ACC112 (cell line): ENCODE results near the gene ARHGAP45.

Experiments used
- H2AFZ ChIP-seq: fragments of 200-600 bp; sonication (generic); one replicate; pipeline ENCODE4 v1.6.0; 2017; ENCODE audit warnings: antibody characterized with exemption, low read length; ENCODE audit not compliant: unreplicated experiment
- H3K27ac ChIP-seq: fragments of 200-600 bp; sonication (generic); 2 replicates; pipeline ENCODE4 v1.5.1; 2014; ENCODE audit warnings: low read depth, mild to moderate bottlenecking, antibody characterized with exemption, low read length, moderate library complexity
- H3K27me3 ChIP-seq: fragments of 200-600 bp; sonication (generic); 2 replicates; pipeline ENCODE4 v1.6.1; 2014; ENCODE audit warnings: mild to moderate bottlenecking, antibody characterized with exemption, low read length, moderate library complexity, mixed read lengths; ENCODE audit not compliant: insufficient read depth
- H3K36me3 ChIP-seq: fragments of 200-600 bp; sonication (generic); 2 replicates; pipeline ENCODE4 v1.6.1; 2016; ENCODE audit warnings: mild to moderate bottlenecking, antibody characterized with exemption, low read length, moderate library complexity, mixed read lengths; ENCODE audit not compliant: insufficient read depth
- H3K4me1 ChIP-seq: fragments of 200-600 bp; sonication (generic); one replicate; pipeline ENCODE4 v1.6.1; 2016; ENCODE audit warnings: low read length, mixed read lengths; ENCODE audit not compliant: insufficient read depth, unreplicated experiment, control insufficient read depth
- H3K4me3 ChIP-seq: fragments of 200-600 bp; sonication (generic); 2 replicates; pipeline ENCODE4 v1.5.1; 2014; ENCODE audit warnings: mild to moderate bottlenecking, low read depth, low read length
- H3K79me2 ChIP-seq: fragments of 200-600 bp; sonication (generic); one replicate; pipeline ENCODE4 v1.6.0; 2016; ENCODE audit warnings: low read length; ENCODE audit not compliant: control insufficient read depth, unreplicated experiment, insufficient read depth

Gene ARHGAP45

GRCh38 chr19:1118999-1119398, 52.0 kb downstream of the ARHGAP45 start:
- Histone ChIP-seq H3K27ac (no peak overlapping the region), H3K79me2 (peaks cover 6% of the 10 kb centered on the region), H3K4me3 (no peak overlapping the region), H3K4me1 (no peaks in the 10 kb centered on the region), H3K36me3 (peaks cover 12% of the 10 kb centered on the region; the same call in 1 of the 2 replicates), H2AFZ (no peak overlapping the region), H3K27me3 (no peaks in the 10 kb centered on the region)

- no peaks in the 10 kb centered on the region for H3K4me1 ChIP-seq
- H3K27me3 ChIP-seq = no peaks in the 10 kb centered on the region
- peaks cover 9% of the 10 kb centered on the region for H3K79me2 ChIP-seq
- peaks cover 12% of the 10 kb centered on the region; the same call in 1 of the 2 replicates for H3K36me3 ChIP-seq
- no peak overlapping the region for H2AFZ ChIP-seq
- no peak overlapping the region for H3K4me3 ChIP-seq
- no peak overlapping the region for H3K27ac ChIP-seq
Measured at GRCh38 chr19:1119475-1120217, 52.7 kb downstream of the ARHGAP45 start.

DNA sequence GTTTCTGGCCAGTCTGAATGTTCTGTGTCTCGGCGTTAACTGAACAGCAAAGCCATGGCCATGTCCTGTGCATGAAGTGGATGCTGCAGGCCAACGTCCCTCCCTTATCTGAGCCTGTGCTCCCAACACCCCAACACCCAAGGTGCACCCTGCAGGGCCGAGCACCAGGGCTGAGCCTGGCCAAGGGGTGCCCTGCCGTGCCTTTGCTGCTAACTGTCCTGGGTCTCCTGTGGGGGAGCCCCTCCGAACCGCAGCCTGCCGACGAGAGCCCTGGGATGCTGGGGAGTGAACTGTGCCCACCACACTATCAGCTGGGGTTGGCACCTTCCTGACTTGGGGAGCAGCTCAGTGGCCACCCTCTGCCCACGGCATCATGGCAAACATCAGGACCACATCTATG, 54.4 kb downstream of the ARHGAP45 start:
- no peak overlapping the region for H3K27ac ChIP-seq
- H3K79me2 ChIP-seq = peaks cover 20% of the 10 kb centered on the region
- no peak overlapping the region for H3K4me3 ChIP-seq
- no peaks in the 10 kb centered on the region for H3K27me3 ChIP-seq
- peaks cover 7% of the 10 kb centered on the region for H3K4me1 ChIP-seq
- H3K36me3 ChIP-seq = peaks cover 12% of the 10 kb centered on the region; the same call in 1 of the 2 replicates
- no peak overlapping the region for H2AFZ ChIP-seq

DNA sequence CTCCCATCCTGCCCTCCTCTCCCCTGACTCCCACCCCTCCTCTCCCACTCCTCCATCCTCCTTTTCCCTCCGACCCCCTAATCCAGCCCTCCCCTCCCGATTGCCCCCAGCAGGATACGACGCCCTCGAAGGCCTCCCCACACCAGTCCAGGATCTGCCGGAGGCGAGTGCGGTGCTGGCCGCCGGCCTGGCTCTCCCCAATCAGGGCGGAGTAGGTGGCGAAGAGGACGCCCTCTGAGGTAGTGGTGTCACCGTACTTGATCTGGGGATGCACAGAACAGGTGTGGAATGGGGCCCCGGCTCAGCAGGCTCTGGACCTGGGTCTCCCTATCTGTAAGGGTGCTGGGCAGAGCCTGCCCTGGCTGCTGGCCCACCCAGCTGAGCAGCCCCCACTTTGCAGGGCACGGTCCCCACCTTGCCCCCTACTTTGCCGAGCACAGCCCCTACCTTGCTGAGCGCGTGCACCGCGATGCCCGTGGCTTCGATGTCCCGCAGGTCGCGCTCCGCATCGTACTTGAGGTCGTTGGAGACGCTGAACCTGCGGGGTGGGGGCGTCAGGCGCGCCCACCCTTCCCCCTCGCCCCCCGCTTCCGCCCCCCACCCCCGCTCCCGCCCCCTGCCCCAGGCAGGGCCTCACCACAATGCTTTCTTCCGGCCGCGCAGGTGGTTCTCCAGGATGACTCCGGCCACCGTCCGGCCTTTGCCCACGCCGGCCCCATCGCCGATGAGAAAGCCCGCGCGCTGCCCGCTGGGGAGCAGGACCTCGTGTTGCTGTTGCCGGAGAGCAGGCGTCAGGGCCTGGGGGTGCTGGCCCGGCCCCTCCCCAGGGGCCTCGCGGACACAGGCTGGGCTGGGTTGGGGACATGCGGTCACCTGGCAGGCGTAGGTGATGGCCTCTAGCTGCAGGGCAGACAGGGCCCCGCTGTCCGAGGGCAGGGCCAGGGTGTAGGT, 55.3 kb downstream of the ARHGAP45 start:
- Histone ChIP-seq H3K27me3 (no peaks in the 10 kb centered on the region), H3K79me2 (peaks cover 26% of the 10 kb centered on the region), H3K4me3 (no peak overlapping the region), H3K4me1 (peaks cover 15% of the 10 kb centered on the region), H3K27ac (no peak overlapping the region), H2AFZ (no peak overlapping the region), H3K36me3 (peaks cover 12% of the 10 kb centered on the region; the same call in 1 of the 2 replicates)

DNA sequence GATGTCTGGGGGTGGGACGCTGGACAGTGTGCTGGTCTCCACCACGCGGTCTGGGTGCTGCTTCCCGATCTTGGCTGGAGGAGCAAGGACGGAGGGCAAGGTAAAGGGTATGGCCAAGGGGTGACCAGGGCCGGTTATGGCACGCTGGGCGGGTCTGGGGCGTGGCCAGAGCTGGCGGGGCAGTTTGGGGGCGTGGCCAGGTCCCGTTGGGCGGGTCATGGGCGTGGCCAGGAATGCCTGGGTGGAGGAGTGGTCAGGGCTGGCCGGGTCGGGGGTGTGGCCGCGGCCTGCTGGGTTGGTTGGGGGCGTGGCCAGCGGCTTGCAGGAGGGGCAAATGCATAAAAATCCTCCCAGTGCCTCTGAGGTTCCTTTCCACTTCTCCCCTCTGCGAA, 56.0 kb downstream of the ARHGAP45 start:
- Histone ChIP-seq H3K4me3 (no peak overlapping the region), H3K36me3 (peaks cover 12% of the 10 kb centered on the region; the same call in 1 of the 2 replicates), H3K27me3 (no peaks in the 10 kb centered on the region), H2AFZ (no peak overlapping the region), H3K4me1 (peaks cover 19% of the 10 kb centered on the region), H3K27ac (no peak overlapping the region), H3K79me2 (peaks cover 32% of the 10 kb centered on the region)

DNA sequence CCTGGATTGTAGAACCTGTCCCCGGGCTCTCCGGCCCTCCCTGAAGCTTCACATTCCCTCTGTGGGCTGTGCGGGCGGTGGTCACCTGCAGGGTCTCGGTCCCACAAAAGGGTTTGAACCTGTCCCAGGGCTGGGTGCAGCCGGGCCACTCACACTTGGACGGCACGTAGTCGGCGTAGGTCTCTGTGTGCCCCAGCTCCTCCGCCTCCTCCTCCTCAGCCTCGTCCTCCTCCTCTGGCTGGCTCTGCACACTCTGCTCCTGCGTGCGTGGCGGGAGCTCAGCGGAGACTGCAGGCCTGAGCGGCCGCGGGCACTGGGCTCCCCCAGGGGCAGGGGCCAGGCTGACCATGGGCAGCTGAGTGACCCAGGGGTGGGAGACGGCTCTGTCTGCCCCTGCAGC, 56.4 kb downstream of the ARHGAP45 start:
- no peak overlapping the region for H3K27ac ChIP-seq
- H3K27me3 ChIP-seq = no peaks in the 10 kb centered on the region
- H3K4me1 ChIP-seq = peaks cover 22% of the 10 kb centered on the region
- H2AFZ ChIP-seq = no peak overlapping the region
- peaks cover 36% of the 10 kb centered on the region for H3K79me2 ChIP-seq
- peaks cover 12% of the 10 kb centered on the region; the same call in 1 of the 2 replicates for H3K36me3 ChIP-seq
- no peak overlapping the region for H3K4me3 ChIP-seq

DNA sequence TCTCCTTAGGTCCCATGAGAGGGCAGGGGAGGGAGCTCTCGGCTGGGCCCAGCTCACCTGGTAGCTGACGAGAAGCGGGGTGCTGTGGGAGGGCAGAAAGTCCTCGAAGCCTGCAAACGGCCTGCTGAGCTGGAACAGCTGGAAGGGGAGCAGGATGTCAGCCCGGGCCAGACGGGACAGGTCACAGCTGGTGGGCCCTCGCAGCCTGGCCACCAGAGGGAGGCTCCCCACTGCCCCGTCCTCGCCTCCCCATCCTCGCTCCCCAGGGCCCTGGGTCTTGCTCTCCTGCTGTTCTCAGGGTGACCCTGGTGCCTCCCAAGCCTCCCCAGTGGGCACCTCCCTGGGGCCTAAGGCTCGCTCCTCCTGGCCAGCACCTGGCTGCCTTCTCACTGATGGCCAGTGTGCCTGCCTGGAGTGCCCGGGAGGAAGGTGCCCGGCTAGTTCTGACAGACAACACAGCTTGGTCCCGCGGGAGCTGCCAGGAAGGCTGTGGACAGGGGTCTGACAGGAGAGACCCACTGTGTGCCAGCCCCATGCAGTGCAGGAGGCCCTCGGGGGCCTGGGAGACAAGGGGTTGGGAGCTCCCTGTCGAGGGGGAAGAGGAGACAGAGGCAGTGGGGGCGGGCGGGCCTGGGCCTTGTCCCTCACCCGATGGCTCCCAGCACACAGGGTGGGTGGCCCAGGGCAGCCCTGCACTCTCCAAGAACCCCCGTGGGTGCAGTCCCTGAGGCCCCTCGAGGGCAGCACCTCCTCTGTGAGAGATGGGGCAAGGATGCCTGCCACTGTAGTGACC, 57.1 kb downstream of the ARHGAP45 start:
- no peak overlapping the region for H2AFZ ChIP-seq
- no peak overlapping the region for H3K4me3 ChIP-seq
- peaks cover 41% of the 10 kb centered on the region for H3K79me2 ChIP-seq
- no peaks in the 10 kb centered on the region for H3K27me3 ChIP-seq
- peaks cover 22% of the 10 kb centered on the region for H3K4me1 ChIP-seq
- peaks cover 10% of the 10 kb centered on the region; the same call in 1 of the 2 replicates for H3K36me3 ChIP-seq
- no peak overlapping the region for H3K27ac ChIP-seq

DNA sequence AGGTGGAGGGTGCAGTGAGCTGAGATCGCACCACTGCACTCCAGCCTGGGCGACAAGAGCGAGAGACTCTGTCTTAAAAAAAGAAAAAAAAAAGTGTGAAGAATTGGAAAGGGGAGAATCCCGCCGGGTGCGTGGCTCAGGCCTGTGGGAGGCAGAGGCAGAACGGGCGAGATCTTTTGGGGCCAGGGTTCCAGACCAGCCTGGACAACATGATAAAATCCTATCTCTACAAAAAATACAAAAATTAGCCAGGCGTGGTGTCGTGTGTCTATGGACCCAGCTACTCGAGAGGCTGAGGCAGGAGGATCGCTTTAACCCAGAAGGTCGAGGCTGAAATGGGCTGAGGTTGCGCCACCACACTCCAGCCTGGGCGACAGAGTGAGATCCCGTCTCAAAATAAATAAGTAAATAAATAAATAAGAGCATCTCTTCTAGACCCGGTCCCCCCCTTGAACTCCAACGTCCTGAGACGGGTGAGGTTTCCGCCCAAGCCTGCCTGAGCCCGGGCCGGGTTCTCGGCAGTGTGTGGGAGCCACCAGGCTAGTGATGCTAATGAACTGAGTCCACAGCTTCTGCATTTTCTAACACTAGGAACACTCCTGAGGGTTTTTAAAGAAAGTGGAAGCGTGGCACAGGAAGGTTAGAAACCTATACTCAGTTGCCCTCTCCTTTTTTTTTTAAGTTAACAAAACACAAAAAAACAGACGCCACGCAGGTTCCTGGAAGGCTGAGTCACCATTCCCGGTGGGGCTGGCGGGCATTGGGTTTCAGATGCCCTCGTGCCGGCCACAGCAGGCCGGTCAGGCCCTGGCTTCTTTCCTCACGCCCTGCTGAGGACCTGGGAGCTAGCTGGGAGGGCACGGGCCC, 58.9 kb downstream of the ARHGAP45 start:
- Histone ChIP-seq H2AFZ (no peak overlapping the region), H3K27ac (peak overlapping the region; percentile 89), H3K4me1 (peaks cover 22% of the 10 kb centered on the region), H3K4me3 (peak overlapping the region; percentile 16; the same call in 1 of the 2 replicates), H3K27me3 (no peaks in the 10 kb centered on the region), H3K79me2 (peaks cover 59% of the 10 kb centered on the region), H3K36me3 (peaks cover 13% of the 10 kb centered on the region; the same call in 1 of the 2 replicates)

DNA sequence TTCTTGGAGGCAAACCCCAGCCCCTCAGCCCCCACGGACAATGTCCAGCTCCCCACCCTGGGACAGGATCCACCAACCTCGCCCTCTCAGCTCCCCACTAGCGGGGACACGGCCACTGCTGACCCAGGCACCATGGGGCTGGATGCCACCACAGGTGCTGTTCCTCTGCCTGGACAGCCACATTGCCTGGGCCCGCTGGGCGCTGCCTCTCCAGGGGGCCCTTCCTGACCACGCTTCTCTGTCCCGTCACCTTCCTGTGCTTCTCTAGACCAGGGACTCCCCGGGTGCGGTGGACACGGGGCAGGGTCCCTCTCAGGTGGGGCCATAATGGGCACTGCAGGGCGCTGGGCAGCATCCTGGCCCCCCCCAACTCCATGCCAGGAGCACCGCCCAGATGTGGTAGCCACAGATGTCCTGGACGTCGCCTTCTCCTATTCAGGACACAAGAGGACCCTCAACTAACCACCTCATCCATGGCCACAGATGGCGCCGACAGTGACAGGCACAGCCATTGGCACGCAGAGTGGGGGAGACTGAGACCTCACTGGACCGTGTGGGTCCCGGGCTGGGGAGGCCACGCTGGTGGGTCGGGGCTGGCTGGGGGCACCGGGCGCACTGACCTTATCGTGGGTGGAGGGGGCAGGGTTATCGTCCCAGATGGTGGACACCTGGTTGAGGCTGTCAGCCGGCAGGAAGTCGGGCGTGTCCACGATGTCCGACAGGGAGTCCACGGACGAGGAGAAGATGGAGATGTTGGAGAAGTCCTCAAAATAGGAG, 60.2 kb downstream of the ARHGAP45 start:
- Histone ChIP-seq H3K4me1 (peaks cover 22% of the 10 kb centered on the region), H3K36me3 (peaks cover 13% of the 10 kb centered on the region; the same call in 1 of the 2 replicates), H3K4me3 (no peak overlapping the region), H3K27me3 (no peaks in the 10 kb centered on the region), H3K79me2 (peaks cover 70% of the 10 kb centered on the region), H3K27ac (peak overlapping the region; percentile 89), H2AFZ (no peak overlapping the region)
